K562 (cell line): ENCODE results near the gene TBL1XR1. TPM values are rescaled to one million over a fixed set of nuclear protein-coding genes. Genes with fewer than 3 reads are reported as not detected.

Source experiments
- ARID1B ChIP-seq: fragments of 450-650 bp; IDR thresholded peaks from 2 replicates; pipeline ENCODE4 v1.6.1; 2016; ENCODE audit warnings: antibody characterized with exemption, mild to moderate bottlenecking, inconsistent platforms
- BRD9 ChIP-seq: fragments of 450-650 bp; IDR thresholded peaks from 2 replicates; pipeline ENCODE4 v1.6.1; 2018; ENCODE audit warnings: low read depth; ENCODE audit not compliant: partially characterized antibody
- CCNT2 ChIP-seq: IDR thresholded peaks from 2 replicates; pipeline ENCODE4 v1.6.1; 2011; ENCODE audit warnings: borderline replicate concordance, low read depth, mild to moderate bottlenecking, moderate library complexity, mixed read lengths, low read length; ENCODE audit not compliant: insufficient read length; ENCODE audit errors: extremely low read depth
- DDX20 ChIP-seq: fragments of 450-650 bp; IDR thresholded peaks from 2 replicates; pipeline ENCODE4 v1.6.1; 2016; ENCODE audit warnings: missing genetic modification characterization, low read depth, mild to moderate bottlenecking, missing compliant biosample characterization, moderate library complexity
- DIDO1 ChIP-seq: fragments of 450-650 bp; IDR thresholded peaks from 2 replicates; pipeline ENCODE4 v1.6.1; 2016; ENCODE audit warnings: low read depth, missing biosample characterization, missing genetic modification characterization
- EHMT2 ChIP-seq: fragments of 450-650 bp; IDR thresholded peaks from 2 replicates; pipeline ENCODE4 v1.6.1; 2018; ENCODE audit warnings: antibody characterized with exemption
- FOSL1 ChIP-seq: fragments of 200-800 bp; sonication (Bioruptor generic); conservative IDR thresholded peaks from 2 replicates; pipeline ENCODE4 v1.6.1; 2016; ENCODE audit warnings: missing genetic modification characterization, missing compliant biosample characterization
- HDGF ChIP-seq: fragments of 450-650 bp; IDR thresholded peaks from 2 replicates; pipeline ENCODE4 v1.6.1; 2016
- HMBOX1 ChIP-seq: sonication (generic); IDR thresholded peaks from 2 replicates; pipeline ENCODE4 v1.6.1; 2016
- KLF13 ChIP-seq: fragments of 450-650 bp; IDR thresholded peaks from 2 replicates; pipeline ENCODE4 v1.6.1; 2016; ENCODE audit warnings: missing genetic modification characterization, low read depth, mild to moderate bottlenecking, missing compliant biosample characterization, moderate library complexity, borderline replicate concordance
- NCOR1 ChIP-seq: fragments of 450-650 bp; IDR thresholded peaks from 2 replicates; pipeline ENCODE4 v1.6.1; 2016; ENCODE audit warnings: mild to moderate bottlenecking, moderate library complexity
- POLR2H ChIP-seq: IDR thresholded peaks from 2 replicates; pipeline ENCODE4 v1.6.1; 2016; ENCODE audit warnings: missing genetic modification characterization, low read depth, mild to moderate bottlenecking, control low read depth, missing compliant biosample characterization, moderate library complexity
- SMAD2 ChIP-seq: fragments of 150-350 bp; IDR thresholded peaks from 2 replicates; pipeline ENCODE4 v1.6.1; 2014; ENCODE audit warnings: low read depth, mild to moderate bottlenecking, low read length
- SMAD4 ChIP-seq: fragments of 250-450 bp; sonication (Bioruptor Pico); conservative IDR thresholded peaks from 2 replicates; pipeline ENCODE4 v1.8.0; 2021; ENCODE audit warnings: inconsistent platforms, mild to moderate bottlenecking, moderate library complexity
- SMARCE1 ChIP-seq: fragments of 450-650 bp; IDR thresholded peaks from 2 replicates; pipeline ENCODE4 v1.7.1; 2016; ENCODE audit warnings: mild to moderate bottlenecking
- ZBTB1 ChIP-seq: sonication (generic); formaldehyde crosslinking; IDR thresholded peaks from 2 replicates; pipeline ENCODE4 v1.8.1; 2023; ENCODE audit warnings: missing genetic modification reagents, low read depth, mild to moderate bottlenecking, borderline replicate concordance
- ZKSCAN3 ChIP-seq: fragments of 250-450 bp; sonication (Bioruptor Pico); IDR thresholded peaks from 2 replicates; pipeline ENCODE4 v1.4.0; 2020
- ZNF12 ChIP-seq: sonication (generic); formaldehyde crosslinking; IDR thresholded peaks from 2 replicates; pipeline ENCODE4 v1.4.0; 2020; ENCODE audit warnings: mild to moderate bottlenecking, missing genetic modification reagents
- ZNF124 ChIP-seq: sonication (generic); formaldehyde crosslinking; IDR thresholded peaks from 2 replicates; pipeline ENCODE4 v1.8.1; 2022; ENCODE audit warnings: missing genetic modification reagents
- ZNF41 ChIP-seq: fragments of 250-450 bp; sonication (Bioruptor Pico); conservative IDR thresholded peaks from 2 replicates; pipeline ENCODE4 v1.4.0; 2020; ENCODE audit warnings: mild to moderate bottlenecking
- ZNF431 ChIP-seq: sonication (generic); formaldehyde crosslinking; IDR thresholded peaks from 2 replicates; pipeline ENCODE4 v1.8.0; 2022; ENCODE audit warnings: mild to moderate bottlenecking, missing genetic modification reagents
- ZNF449 ChIP-seq: fragments of 250-450 bp; sonication (Bioruptor Pico); IDR thresholded peaks from 2 replicates; pipeline ENCODE4 v1.8.0; 2022; ENCODE audit warnings: moderate library complexity, mild to moderate bottlenecking, inconsistent platforms
- ZNF583 ChIP-seq: fragments of 250-450 bp; sonication (Bioruptor Pico); IDR thresholded peaks from 2 replicates; pipeline ENCODE4 v1.4.0; 2020
- ZNF717 ChIP-seq: fragments of 250-450 bp; sonication (Bioruptor Pico); IDR thresholded peaks from 2 replicates; pipeline ENCODE4 v1.5.0; 2021
- polyA plus RNA-seq, 8 experiments: library from polyadenylated mRNA; depleted of rRNA in 4 of 8; stranded (reverse) in 5 of 8; unstranded in 3 of 8; fragments of >200 nt; fragmentation: Nextera tagmentation in 2 of 8; fragmentation: Illumina TruSeq in 1 of 8; extraction: Ambion mirVana in 2 of 8; extraction: Trizol in 1 of 8; gene quantifications; 2 replicates each; pipeline versions ENCODE4 v1.2.1 to v1.2.3, GENCODE V29; 2011 to 2014; ENCODE audit warnings: inconsistent platforms in 1 of 8, missing spikeins in 1 of 8
- total RNA-seq, 7 experiments: library from RNA; depleted of rRNA in 6 of 7; stranded (reverse); fragments of >200 nt in 6 of 7; fragmentation: Illumina TruSeq in 2 of 7; extraction: Trizol in 2 of 7; gene quantifications; 2 replicates each; pipeline versions ENCODE4 v1.2.1 to v1.2.3, GENCODE V29; 2011 to 2021; ENCODE audit warnings: low replicate concordance in 1 of 7
- TF ChIP-seq, protein P1 (sequence below): sonication (generic); formaldehyde crosslinking; IDR thresholded peaks from 2 replicates; pipeline ENCODE4 v1.8.1; 2022; ENCODE audit warnings: missing genetic modification reagents

TBL1XR1 gene
- total and polyA plus RNA-seq, 9 of the 15 experiments (the other 6 are each of a cell fraction or from before 2014, with no cell fraction given), result 19.6 to 171 (median 83.3) TPM

GRCh38 chr3:177026505-177027277 lies 170.6 kb downstream of the TBL1XR1 start (continued):
- TF ChIP-seq ZNF12 (CRISPR knock-in tag) (no peak), ZNF124 (no peak), SMAD4 (CRISPR knock-in tag) (no peak), ZNF41 (no peak), BRD9 (no peak), ARID1B (peak; percentile 89), HDGF (no peak), KLF13 (tag) (no peak), CCNT2 (no peak), POLR2H (0 out of 2 replicates have a peak, but pooled peaks have one; percentile 30), ZNF431 (CRISPR knock-in tag) (no peak), EHMT2 (no peak), ZNF449 (CRISPR knock-in tag) (no peak), SMARCE1 (peak; percentile 48; the same call in 1 of the 2 replicates), DDX20 (tag) (no peak), ZKSCAN3 (CRISPR knock-in tag) (no peak), ZNF717 (CRISPR knock-in tag) (no peak), NCOR1 (peak; percentile 69), ZBTB1 (CRISPR knock-in tag) (no peak), FOSL1 (tag) (no peak), SMAD2 (no peak), ZNF583 (CRISPR knock-in tag) (no peak), HMBOX1 (peak; percentile 66; the same call in 1 of the 2 replicates), DIDO1 (no peak)
- TF ChIP-seq, protein P1, sequence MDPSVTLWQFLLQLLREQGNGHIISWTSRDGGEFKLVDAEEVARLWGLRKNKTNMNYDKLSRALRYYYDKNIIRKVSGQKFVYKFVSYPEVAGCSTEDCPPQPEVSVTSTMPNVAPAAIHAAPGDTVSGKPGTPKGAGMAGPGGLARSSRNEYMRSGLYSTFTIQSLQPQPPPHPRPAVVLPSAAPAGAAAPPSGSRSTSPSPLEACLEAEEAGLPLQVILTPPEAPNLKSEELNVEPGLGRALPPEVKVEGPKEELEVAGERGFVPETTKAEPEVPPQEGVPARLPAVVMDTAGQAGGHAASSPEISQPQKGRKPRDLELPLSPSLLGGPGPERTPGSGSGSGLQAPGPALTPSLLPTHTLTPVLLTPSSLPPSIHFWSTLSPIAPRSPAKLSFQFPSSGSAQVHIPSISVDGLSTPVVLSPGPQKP (CRISPR knock-in tag), result no peak
